K562 (cell line): ENCODE data around the gene ARHGAP9. TPM values are rescaled to one million over a fixed set of nuclear protein-coding genes. Genes with fewer than 3 reads are reported as not detected.

Source experiments
- EZH2 ChIP-seq: IDR thresholded peaks from 2 replicates; pipeline ENCODE4 v1.6.1; 2012; ENCODE audit warnings: low read depth, mild to moderate bottlenecking, inconsistent platforms, low read length, borderline replicate concordance
- GABPB1 ChIP-seq: sonication (generic); formaldehyde crosslinking; IDR thresholded peaks from 2 replicates; pipeline ENCODE4 v1.8.0; 2022; ENCODE audit warnings: mild to moderate bottlenecking, missing genetic modification reagents
- KDM5B ChIP-seq: fragments of 200-600 bp; sonication (generic); IDR thresholded peaks from 2 replicates; pipeline ENCODE4 v1.6.1; 2012; ENCODE audit warnings: low read depth, mild to moderate bottlenecking, moderate library complexity, low read length, control low read depth, inconsistent platforms; ENCODE audit not compliant: insufficient replicate concordance
- NR2C2 ChIP-seq, 2 experiments: fragments of 200-800 bp in 1 of 2; sonication (Bioruptor generic) in 1 of 2; sonication (generic) in 1 of 2; formaldehyde crosslinking in 1 of 2; IDR thresholded peaks; 2 replicates each; pipeline versions ENCODE4 v1.6.1 to v1.8.0; 2016 to 2022; ENCODE audit warnings: mild to moderate bottlenecking in 1 of 2, missing compliant biosample characterization in 1 of 2, missing genetic modification characterization in 1 of 2, missing genetic modification reagents in 1 of 2
- OTX1 ChIP-seq: fragments of 450-650 bp; formaldehyde crosslinking; IDR thresholded peaks from 2 replicates; pipeline ENCODE4 v1.4.0; 2022; ENCODE audit warnings: mild to moderate bottlenecking
- ZNF384 ChIP-seq: IDR thresholded peaks from 2 replicates; pipeline ENCODE4 v1.6.1; 2012; ENCODE audit warnings: low read depth, low read length, improper control_type of control experiment
- polyA plus RNA-seq, 8 experiments: library from polyadenylated mRNA; depleted of rRNA in 4 of 8; stranded (reverse) in 5 of 8; unstranded in 3 of 8; fragments of >200 nt; fragmentation: Nextera tagmentation in 2 of 8; fragmentation: Illumina TruSeq in 1 of 8; extraction: Ambion mirVana in 2 of 8; extraction: Trizol in 1 of 8; gene quantifications; 2 replicates each; pipeline versions ENCODE4 v1.2.1 to v1.2.3, GENCODE V29; 2011 to 2014; ENCODE audit warnings: inconsistent platforms in 1 of 8, missing spikeins in 1 of 8
- total RNA-seq, 7 experiments: library from RNA; depleted of rRNA in 6 of 7; stranded (reverse); fragments of >200 nt in 6 of 7; fragmentation: Illumina TruSeq in 2 of 7; extraction: Trizol in 2 of 7; gene quantifications; 2 replicates each; pipeline versions ENCODE4 v1.2.1 to v1.2.3, GENCODE V29; 2011 to 2021; ENCODE audit warnings: low replicate concordance in 1 of 7
- TF ChIP-seq, protein P1 (sequence below): sonication (generic); formaldehyde crosslinking; IDR thresholded peaks from 2 replicates; pipeline ENCODE4 v1.8.0; 2023; ENCODE audit warnings: missing genetic modification reagents, mild to moderate bottlenecking, borderline replicate concordance
- TF ChIP-seq, protein P2 (sequence below): fragments of 450-650 bp; formaldehyde crosslinking; conservative IDR thresholded peaks from 2 replicates; pipeline ENCODE4 v1.4.0; 2022; ENCODE audit warnings: mild to moderate bottlenecking, missing genetic modification characterization
- TF ChIP-seq, protein P3 (sequence below), 2 experiments: fragments of 450-650 bp in 1 of 2; sonication (generic) in 1 of 2; formaldehyde crosslinking in 1 of 2; IDR thresholded peaks; 2 replicates each; pipeline versions ENCODE4 v1.7.1 to v1.9.0; 2016 to 2022; ENCODE audit warnings: inconsistent platforms in 1 of 2, mild to moderate bottlenecking in 1 of 2, missing genetic modification reagents in 1 of 2

ARHGAP9 gene
- total and polyA plus RNA-seq, 9 of the 15 experiments (the other 6 are each of a cell fraction or from before 2014, with no cell fraction given) = 1.5 to 10.2 (median 5.1) TPM

DNA sequence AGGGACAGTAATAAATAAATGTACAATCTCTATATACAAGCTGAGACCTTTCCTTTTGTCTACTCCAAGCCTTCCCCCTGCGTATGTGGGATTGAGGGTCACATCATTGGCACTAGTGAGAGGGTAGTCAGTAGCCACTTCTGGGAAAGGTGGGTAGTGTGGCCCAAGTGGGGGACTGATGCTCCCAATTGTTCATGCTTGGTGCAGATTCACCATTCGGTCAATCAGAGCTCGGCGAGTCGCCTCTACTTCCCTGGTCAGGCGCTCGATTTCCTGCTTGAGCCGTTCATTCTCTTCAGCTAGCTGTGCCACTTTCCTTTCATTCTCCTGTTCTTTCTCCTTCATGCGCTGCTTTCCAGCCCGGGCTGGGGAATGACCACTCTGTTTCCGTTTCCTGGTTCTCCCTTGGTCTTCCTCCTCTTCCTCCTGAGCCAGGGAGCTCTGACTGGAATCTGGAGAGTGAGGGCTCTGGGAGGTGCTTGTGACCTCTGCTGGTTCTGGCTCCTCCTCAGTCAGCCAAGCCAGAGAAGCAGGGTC lies 37.0 kb upstream of the ARHGAP9 start (continued):
- TF ChIP-seq, protein P1, sequence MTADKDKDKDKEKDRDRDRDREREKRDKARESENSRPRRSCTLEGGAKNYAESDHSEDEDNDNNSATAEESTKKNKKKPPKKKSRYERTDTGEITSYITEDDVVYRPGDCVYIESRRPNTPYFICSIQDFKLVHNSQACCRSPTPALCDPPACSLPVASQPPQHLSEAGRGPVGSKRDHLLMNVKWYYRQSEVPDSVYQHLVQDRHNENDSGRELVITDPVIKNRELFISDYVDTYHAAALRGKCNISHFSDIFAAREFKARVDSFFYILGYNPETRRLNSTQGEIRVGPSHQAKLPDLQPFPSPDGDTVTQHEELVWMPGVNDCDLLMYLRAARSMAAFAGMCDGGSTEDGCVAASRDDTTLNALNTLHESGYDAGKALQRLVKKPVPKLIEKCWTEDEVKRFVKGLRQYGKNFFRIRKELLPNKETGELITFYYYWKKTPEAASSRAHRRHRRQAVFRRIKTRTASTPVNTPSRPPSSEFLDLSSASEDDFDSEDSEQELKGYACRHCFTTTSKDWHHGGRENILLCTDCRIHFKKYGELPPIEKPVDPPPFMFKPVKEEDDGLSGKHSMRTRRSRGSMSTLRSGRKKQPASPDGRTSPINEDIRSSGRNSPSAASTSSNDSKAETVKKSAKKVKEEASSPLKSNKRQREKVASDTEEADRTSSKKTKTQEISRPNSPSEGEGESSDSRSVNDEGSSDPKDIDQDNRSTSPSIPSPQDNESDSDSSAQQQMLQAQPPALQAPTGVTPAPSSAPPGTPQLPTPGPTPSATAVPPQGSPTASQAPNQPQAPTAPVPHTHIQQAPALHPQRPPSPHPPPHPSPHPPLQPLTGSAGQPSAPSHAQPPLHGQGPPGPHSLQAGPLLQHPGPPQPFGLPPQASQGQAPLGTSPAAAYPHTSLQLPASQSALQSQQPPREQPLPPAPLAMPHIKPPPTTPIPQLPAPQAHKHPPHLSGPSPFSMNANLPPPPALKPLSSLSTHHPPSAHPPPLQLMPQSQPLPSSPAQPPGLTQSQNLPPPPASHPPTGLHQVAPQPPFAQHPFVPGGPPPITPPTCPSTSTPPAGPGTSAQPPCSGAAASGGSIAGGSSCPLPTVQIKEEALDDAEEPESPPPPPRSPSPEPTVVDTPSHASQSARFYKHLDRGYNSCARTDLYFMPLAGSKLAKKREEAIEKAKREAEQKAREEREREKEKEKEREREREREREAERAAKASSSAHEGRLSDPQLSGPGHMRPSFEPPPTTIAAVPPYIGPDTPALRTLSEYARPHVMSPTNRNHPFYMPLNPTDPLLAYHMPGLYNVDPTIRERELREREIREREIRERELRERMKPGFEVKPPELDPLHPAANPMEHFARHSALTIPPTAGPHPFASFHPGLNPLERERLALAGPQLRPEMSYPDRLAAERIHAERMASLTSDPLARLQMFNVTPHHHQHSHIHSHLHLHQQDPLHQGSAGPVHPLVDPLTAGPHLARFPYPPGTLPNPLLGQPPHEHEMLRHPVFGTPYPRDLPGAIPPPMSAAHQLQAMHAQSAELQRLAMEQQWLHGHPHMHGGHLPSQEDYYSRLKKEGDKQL = 0 out of 2 replicates have a peak, but pooled peaks have one; percentile 1
- 0 out of 2 replicates have a peak, but pooled peaks have one; percentile 23 for TF ChIP-seq NR2C2 (CRISPR knock-in tag; IDR thresholded peaks at IDR 0.05)
- TF ChIP-seq NR2C2 (tag; IDR thresholded peaks at IDR 0.05) = no peak
- TF ChIP-seq ZNF384 = no peak
- TF ChIP-seq, protein P2, sequence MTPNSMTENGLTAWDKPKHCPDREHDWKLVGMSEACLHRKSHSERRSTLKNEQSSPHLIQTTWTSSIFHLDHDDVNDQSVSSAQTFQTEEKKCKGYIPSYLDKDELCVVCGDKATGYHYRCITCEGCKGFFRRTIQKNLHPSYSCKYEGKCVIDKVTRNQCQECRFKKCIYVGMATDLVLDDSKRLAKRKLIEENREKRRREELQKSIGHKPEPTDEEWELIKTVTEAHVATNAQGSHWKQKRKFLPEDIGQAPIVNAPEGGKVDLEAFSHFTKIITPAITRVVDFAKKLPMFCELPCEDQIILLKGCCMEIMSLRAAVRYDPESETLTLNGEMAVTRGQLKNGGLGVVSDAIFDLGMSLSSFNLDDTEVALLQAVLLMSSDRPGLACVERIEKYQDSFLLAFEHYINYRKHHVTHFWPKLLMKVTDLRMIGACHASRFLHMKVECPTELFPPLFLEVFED (CRISPR knock-in tag) = no peak
- TF ChIP-seq KDM5B = no peak
- TF ChIP-seq EZH2 = no peak
- TF ChIP-seq GABPB1 (CRISPR knock-in tag) = no peak
- TF ChIP-seq OTX1 (CRISPR knock-in tag) = 0 out of 2 replicates have a peak, but pooled peaks have one; percentile 19
- TF ChIP-seq, protein P3, sequence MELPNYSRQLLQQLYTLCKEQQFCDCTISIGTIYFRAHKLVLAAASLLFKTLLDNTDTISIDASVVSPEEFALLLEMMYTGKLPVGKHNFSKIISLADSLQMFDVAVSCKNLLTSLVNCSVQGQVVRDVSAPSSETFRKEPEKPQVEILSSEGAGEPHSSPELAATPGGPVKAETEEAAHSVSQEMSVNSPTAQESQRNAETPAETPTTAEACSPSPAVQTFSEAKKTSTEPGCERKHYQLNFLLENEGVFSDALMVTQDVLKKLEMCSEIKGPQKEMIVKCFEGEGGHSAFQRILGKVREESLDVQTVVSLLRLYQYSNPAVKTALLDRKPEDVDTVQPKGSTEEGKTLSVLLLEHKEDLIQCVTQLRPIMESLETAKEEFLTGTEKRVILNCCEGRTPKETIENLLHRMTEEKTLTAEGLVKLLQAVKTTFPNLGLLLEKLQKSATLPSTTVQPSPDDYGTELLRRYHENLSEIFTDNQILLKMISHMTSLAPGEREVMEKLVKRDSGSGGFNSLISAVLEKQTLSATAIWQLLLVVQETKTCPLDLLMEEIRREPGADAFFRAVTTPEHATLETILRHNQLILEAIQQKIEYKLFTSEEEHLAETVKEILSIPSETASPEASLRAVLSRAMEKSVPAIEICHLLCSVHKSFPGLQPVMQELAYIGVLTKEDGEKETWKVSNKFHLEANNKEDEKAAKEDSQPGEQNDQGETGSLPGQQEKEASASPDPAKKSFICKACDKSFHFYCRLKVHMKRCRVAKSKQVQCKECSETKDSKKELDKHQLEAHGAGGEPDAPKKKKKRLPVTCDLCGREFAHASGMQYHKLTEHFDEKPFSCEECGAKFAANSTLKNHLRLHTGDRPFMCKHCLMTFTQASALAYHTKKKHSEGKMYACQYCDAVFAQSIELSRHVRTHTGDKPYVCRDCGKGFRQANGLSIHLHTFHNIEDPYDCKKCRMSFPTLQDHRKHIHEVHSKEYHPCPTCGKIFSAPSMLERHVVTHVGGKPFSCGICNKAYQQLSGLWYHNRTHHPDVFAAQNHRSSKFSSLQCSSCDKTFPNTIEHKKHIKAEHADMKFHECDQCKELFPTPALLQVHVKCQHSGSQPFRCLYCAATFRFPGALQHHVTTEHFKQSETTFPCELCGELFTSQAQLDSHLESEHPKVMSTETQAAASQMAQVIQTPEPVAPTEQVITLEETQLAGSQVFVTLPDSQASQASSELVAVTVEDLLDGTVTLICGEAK (IDR thresholded peaks at IDR 0.05) = no peak
- TF ChIP-seq, protein P3 (CRISPR knock-in tag; IDR thresholded peaks at IDR 0.05) = no peak
